Activated naive CD8-positive, alpha-beta T cell treated with anti-CD3 and anti-CD28 coated beads, Interleukin-2, amount 10 ng/mL, durations not matched to agents 7 days and 5 days (primary cell): Measurements from ENCODE around the gene MAML3. TPM values are rescaled to one million over a fixed set of nuclear protein-coding genes. Genes with fewer than 3 reads are reported as not detected.

Experiments
- ATAC-seq: fragments of 150-1000 bp; cut with Tn5 transposase; one replicate; pipeline ENCODE4 v1.10.0; 2021; ENCODE audit warnings: low read depth, moderate library complexity
- POLR2A ChIA-PET: fragments of 350-600 bp; sonication (Branson Sonifier 250); formaldehyde crosslinking; loops from one replicate; lab custom pipeline; 2021; ENCODE audit warnings: antibody characterized with exemption; lab: Charles Lee
- DNase-seq: peaks from one replicate; pipeline ENCODE4 v3.0.0; 2021
- H3K27ac Mint-ChIP-seq: one replicate; pipeline ENCODE4 v1.8.0; 2022; ENCODE audit warnings: mild to moderate bottlenecking, mixed read lengths
- H3K27me3 Mint-ChIP-seq: one replicate; pipeline ENCODE4 v1.8.0; 2022; ENCODE audit warnings: mild to moderate bottlenecking, moderate library complexity, mixed read lengths
- H3K36me3 Mint-ChIP-seq: one replicate; pipeline ENCODE4 v1.8.0; 2021; ENCODE audit warnings: mild to moderate bottlenecking, mixed read lengths
- H3K4me1 Mint-ChIP-seq: one replicate; pipeline ENCODE4 v1.8.0; 2021; ENCODE audit warnings: mixed read lengths
- H3K4me3 Mint-ChIP-seq: one replicate; pipeline ENCODE4 v1.8.0; 2022; ENCODE audit warnings: mild to moderate bottlenecking, moderate library complexity, mixed read lengths
- H3K9me3 Mint-ChIP-seq: one replicate; pipeline ENCODE4 v1.8.0; 2021; ENCODE audit warnings: mixed read lengths
- total RNA-seq, 2 experiments: library from RNA; stranded (reverse); gene quantifications; one replicate each; pipeline ENCODE4 v1.2.3, GENCODE V29; 2021

MAML3 gene
- total RNA-seq, 2 experiments from 2014 or later = 4.6 to 4.7 TPM

DNA sequence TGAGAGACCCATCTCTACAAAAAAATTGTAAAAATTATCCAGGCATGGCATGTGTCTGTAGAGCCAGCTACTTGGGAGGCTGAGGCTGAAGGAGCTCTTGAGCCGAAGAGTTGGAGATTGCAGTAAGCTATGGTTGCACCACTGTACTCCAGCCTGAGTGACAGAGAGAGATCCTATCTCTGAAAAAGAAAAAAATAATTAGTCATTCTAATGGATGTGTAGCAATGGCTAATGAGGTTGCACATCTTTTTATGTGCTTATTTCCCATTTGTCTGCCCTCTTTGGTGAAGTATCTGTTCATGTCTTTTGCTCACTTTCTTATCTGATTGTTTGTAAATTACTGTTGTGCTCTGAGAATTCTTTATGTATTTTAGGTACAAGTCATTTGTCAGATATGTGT, 19.0 kb upstream of the MAML3 start:
- peaks cover 2% of the 10 kb centered on the region for H3K27me3 Mint-ChIP-seq
- no peak for DNase-seq
- no peak overlapping the region for H3K27ac Mint-ChIP-seq
- ATAC-seq = no peak
- H3K4me1 Mint-ChIP-seq = peaks cover 4% of the 10 kb centered on the region
- POLR2A ChIA-PET = no interaction called here
- H3K9me3 Mint-ChIP-seq = peaks cover 3% of the 10 kb centered on the region
- no peak overlapping the region for H3K4me3 Mint-ChIP-seq
- peaks cover 2% of the 10 kb centered on the region for H3K36me3 Mint-ChIP-seq

DNA sequence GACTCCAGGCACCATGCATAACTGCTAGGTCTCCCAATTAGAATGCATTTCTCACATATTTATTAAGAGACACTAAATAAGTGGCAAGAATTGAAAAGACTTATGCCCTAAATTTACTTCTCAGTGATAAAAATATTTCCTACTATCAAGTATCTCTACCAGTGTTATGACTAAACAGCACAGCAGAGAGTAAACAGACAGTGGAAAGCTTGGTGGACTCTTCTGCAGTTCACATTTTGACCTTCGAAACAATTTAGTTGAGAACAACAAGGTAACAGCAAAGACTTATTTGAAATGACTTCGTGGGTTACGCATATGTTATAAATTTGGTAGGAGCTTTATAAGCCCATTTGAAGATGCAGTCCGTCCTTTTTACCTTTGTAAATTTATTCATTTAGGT, 16.3 kb upstream of the MAML3 start:
- no peak for ATAC-seq
- POLR2A ChIA-PET = no interaction called here

DNA sequence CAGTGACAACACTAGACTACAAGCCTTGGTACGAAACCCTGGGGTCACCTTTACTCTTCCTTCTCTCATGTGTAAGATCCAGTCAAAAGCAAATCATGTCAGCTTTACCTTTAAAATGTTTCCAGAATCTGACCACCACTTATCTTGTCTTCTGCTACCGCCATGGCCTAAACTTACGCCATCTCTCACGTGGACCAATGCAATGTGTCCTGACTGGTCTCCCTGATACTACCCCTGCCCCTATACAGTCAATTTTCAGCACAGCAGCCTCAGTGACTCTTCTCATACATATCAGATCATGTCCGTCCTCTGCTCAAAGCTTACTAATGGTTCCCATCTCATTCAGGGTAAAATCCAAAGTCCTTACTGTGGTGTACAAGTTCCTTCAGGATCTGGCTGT, 15.0 kb upstream of the MAML3 start:
- Mint-ChIP-seq H3K27ac (no peak overlapping the region), H3K4me1 (no peaks in the 10 kb centered on the region), H3K36me3 (no peaks in the 10 kb centered on the region), H3K27me3 (peaks cover 3% of the 10 kb centered on the region), H3K9me3 (no peaks in the 10 kb centered on the region), H3K4me3 (no peak overlapping the region)
- POLR2A ChIA-PET = interaction anchor here (0.6 kb wide), 1 partner anchor 76 kb away, joined by 4 read pairs; no protein-coding TSS in a partner anchor
- ATAC-seq = no peak
- no peak for DNase-seq

More for the DNA sequence above, 16.3 kb upstream of the MAML3 start:
- H3K27me3 Mint-ChIP-seq = peaks cover 3% of the 10 kb centered on the region
- H3K4me3 Mint-ChIP-seq = no peak overlapping the region
- peaks cover 2% of the 10 kb centered on the region for H3K4me1 Mint-ChIP-seq
- no peak for DNase-seq
- H3K27ac Mint-ChIP-seq = no peak overlapping the region
- H3K36me3 Mint-ChIP-seq = no peaks in the 10 kb centered on the region
- no peaks in the 10 kb centered on the region for H3K9me3 Mint-ChIP-seq

DNA sequence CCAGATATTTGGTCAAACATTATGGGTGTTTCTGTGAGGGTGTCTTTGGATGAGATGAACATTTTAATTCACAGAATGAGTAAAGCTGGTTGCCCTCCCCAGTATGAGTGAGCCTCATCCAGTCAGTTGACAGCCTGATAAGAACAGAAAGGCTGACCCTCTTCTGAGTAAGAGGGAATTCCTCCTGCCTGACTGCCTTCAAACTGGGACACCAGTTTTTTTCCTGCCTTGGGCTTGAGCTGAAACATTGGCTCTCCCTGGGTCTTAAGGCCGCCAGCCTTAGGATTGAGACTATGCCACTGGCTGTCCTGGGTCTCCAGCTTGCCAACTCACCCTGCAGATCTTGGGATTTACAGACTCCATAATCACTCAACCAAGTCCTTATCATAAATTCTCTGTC, 14.5 kb upstream of the MAML3 start:
- ATAC-seq = no peak
- H3K4me1 Mint-ChIP-seq = no peaks in the 10 kb centered on the region

DNA sequence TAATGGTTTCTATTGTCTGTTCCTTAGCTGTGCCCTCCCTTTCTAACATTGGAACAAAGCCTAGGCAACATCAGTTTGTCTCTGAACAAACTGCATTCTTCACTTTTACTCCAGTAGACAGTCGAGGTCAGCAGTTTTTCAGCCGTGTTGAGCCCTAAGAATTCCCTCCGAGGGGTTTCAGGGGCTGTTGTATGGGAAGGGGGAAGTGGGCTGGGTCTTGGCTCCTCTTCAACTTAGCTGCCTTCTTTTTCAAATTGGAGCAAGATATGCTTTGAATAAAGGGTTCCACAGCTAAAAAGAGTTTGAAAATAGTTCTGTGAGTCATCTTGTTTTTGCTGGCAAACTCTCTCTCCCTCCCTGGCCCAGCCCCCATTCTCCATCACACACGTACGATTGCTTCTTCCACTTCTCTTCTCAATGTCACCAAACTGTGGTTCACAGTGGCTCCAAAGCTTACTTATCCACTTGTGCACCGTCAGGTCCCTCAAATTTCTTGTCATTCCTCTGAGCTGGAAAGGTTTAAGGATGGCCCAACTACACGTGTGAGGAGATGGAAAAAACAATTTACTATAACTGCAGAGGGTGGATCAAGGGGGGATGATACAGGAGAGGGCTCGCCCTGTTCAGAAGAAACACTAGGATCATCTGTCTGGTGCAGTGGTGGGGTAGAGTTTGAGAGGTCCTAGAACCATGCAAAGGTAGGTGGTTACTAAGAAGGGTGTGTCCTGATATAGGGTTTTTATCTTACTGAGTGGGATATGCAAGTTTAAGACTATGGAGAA, 9.2 kb upstream of the MAML3 start:
- DNase-seq = no peak
- Mint-ChIP-seq H3K4me1 (no peaks in the 10 kb centered on the region), H3K9me3 (no peaks in the 10 kb centered on the region), H3K27me3 (peaks cover 3% of the 10 kb centered on the region), H3K27ac (no peak overlapping the region), H3K4me3 (no peak overlapping the region), H3K36me3 (peaks cover 2% of the 10 kb centered on the region)
- POLR2A ChIA-PET = no interaction called here
- ATAC-seq = no peak

More for the DNA sequence above, 14.5 kb upstream of the MAML3 start:
- no peak overlapping the region for H3K4me3 Mint-ChIP-seq
- POLR2A ChIA-PET = no interaction called here
- no peak for DNase-seq
- no peaks in the 10 kb centered on the region for H3K36me3 Mint-ChIP-seq
- peaks cover 3% of the 10 kb centered on the region for H3K27me3 Mint-ChIP-seq
- H3K27ac Mint-ChIP-seq = no peak overlapping the region
- H3K9me3 Mint-ChIP-seq = no peaks in the 10 kb centered on the region

DNA sequence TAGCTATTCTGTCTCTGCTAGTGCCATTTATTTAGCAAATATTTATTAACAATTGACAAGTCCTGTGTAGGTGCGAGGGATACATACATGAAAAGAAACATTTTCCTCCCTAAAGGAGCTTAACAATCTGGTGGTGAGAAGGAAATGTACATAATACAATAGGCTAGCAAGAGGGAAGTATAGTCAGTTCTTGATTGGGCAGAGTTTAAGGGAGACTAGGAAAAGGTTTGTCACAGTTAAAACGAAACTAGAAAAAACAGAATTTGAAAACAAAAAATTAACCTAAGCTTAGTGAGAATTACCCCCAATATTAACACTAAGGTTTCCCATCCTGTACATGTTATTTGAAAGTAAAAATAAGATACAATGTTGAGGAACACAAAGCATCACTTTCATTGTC, 8.6 kb upstream of the MAML3 start:
- DNase-seq = no peak
- Mint-ChIP-seq H3K27ac (no peak overlapping the region), H3K4me3 (no peak overlapping the region), H3K36me3 (peaks cover 2% of the 10 kb centered on the region), H3K4me1 (no peaks in the 10 kb centered on the region), H3K27me3 (peaks cover 3% of the 10 kb centered on the region), H3K9me3 (no peaks in the 10 kb centered on the region)
- POLR2A ChIA-PET = interaction anchor here (1.1 kb wide), 1 partner anchor 12 kb away, joined by 3 read pairs; no protein-coding TSS in a partner anchor
- ATAC-seq = no peak

DNA sequence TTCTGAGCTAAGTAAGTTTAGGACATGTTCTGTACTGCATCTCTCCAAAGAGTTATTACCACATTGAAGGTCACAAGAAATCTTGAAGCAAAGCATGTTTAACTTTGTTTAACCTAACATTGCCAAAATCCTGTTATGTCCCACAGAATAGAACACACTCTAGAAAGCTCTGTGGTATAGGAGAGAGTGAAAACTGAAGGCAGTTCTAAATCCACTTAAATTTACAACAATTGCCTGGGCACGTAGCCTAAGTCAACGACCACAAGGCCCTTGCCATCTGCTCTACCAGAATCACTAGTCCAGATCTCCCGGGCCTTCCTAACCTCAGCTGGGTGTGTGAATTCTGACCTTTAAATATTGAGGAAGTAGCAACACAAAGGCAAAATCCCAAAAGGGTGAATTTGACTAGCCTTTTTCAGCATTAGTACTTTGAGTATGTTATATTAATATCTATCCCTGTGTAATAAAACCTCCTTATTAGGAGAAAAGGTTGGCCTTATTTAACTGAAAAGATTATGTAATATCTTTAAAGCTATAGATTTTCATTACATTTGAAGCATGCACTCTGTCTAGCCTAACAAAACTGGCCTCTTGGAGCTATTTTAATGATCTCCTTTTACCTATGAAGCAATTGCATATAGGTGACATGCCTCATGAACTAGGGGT, 4.5 kb upstream of the MAML3 start:
- no peaks in the 10 kb centered on the region for H3K27me3 Mint-ChIP-seq
- no peak overlapping the region for H3K27ac Mint-ChIP-seq
- no peak overlapping the region for H3K4me3 Mint-ChIP-seq
- POLR2A ChIA-PET = no interaction called here
- H3K4me1 Mint-ChIP-seq = peaks cover 17% of the 10 kb centered on the region
- H3K36me3 Mint-ChIP-seq = peaks cover 2% of the 10 kb centered on the region
- DNase-seq (no peak), ATAC-seq (no peak)
- no peaks in the 10 kb centered on the region for H3K9me3 Mint-ChIP-seq

DNA sequence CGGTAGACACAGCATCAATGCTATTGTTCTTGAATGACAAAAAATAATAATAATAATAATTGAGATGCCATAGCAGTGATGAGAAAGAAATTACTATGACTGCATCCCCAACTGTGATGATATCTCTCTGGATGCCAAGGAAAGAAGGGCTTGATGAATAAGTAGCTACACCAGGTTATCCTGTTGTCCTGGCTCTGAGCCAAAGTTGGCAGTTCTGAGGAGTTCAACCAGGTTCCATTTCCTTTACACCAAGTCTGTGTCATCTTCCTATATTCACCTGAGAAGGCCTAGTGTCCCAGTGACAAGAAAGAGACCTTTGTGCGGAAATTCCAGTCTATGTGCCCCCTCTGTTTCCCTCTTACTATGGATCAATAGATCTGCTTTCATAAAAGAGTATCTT, 3.4 kb upstream of the MAML3 start:
- Mint-ChIP-seq H3K4me3 (no peak overlapping the region), H3K27ac (no peak overlapping the region), H3K36me3 (peaks cover 2% of the 10 kb centered on the region), H3K9me3 (no peaks in the 10 kb centered on the region), H3K27me3 (no peaks in the 10 kb centered on the region), H3K4me1 (peaks cover 20% of the 10 kb centered on the region)
- ATAC-seq (no peak), DNase-seq (no peak)
- POLR2A ChIA-PET = no interaction called here

DNA sequence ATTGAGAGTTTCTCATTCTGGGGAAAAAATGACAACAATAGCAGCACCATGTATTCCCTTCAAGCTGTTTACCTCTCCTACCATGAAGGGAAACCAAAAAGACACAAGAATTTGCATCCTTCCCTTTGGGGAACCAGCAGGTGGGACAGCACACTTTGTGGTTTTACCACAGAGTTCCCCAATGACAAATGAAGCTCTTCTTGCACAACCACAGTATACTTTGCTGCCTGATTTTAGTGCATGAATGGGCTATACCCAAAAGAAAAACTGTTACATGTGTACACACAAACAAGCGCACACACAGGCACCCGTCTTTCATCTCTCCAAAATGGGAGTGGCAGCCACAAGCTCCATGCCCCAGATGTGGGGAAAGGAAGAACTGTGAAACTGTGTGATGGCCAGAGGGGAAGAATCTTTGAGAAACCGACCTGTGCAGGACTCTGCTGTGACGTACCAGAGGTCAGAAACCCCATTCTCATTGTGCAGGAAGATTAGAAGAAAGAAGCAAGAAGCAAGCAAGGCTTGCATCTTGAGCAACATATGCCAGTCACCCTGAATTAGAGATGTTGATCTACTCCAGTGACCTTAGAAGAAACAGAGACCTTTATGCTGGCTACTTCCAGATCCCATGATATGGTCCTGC, 2.7 kb upstream of the MAML3 start:
- ATAC-seq = no peak
- H3K27me3 Mint-ChIP-seq = no peaks in the 10 kb centered on the region
- POLR2A ChIA-PET = interaction anchor here (0.5 to 1.3 kb wide), 3 partner anchors 70 to 87 kb away, joined by 3 to 4 read pairs (median 3); no protein-coding TSS in a partner anchor
- peak overlapping the region; percentile 31 for H3K4me3 Mint-ChIP-seq
- no peak for DNase-seq
- H3K36me3 Mint-ChIP-seq = peaks cover 2% of the 10 kb centered on the region
- no peaks in the 10 kb centered on the region for H3K9me3 Mint-ChIP-seq
- peaks cover 21% of the 10 kb centered on the region for H3K4me1 Mint-ChIP-seq
- no peak overlapping the region for H3K27ac Mint-ChIP-seq

DNA sequence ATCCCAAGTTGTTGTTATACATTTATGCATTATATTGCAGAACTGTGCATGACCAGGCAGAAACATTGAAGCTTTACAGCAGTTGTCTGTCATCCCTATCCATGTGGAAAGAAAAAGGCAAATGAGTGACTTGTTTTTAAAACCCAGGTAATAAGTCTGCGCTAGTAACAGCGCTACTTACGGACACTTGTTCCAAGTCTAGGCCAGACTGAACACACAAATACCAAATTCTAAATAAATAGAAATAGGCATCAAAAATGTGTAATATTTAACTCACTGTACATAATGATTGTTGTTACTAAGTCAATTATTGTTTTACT, 548 bp upstream of the MAML3 start:
- H3K9me3 Mint-ChIP-seq = no peaks in the 10 kb centered on the region
- H3K4me3 Mint-ChIP-seq = peak overlapping the region; percentile 96
- ATAC-seq (no peak), DNase-seq (no peak)
- no peaks in the 10 kb centered on the region for H3K27me3 Mint-ChIP-seq
- POLR2A ChIA-PET = interaction anchor here (0.9 to 7.0 kb wide), 8 partner anchors 12 to 109 kb away, joined by 3 to 59 read pairs (median 9); no protein-coding TSS in a partner anchor
- no peaks in the 10 kb centered on the region for H3K36me3 Mint-ChIP-seq
- peak overlapping the region; percentile 23 for H3K27ac Mint-ChIP-seq
- peaks cover 32% of the 10 kb centered on the region for H3K4me1 Mint-ChIP-seq

DNA sequence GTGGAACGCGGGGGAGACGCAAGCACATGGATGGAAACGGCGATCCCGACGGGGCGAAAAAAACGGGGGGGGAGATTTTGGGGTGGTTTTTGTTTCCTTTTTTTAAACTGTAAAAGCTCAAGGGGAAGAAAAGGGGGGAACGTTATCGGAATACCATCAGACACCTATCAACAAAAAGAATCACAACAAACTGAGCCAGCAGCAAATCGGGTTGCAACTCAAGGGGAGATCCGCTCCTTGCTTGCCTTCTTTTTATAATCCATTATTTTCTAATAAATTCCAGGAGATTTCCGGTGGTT, 616 bp downstream of the MAML3 start:
- POLR2A ChIA-PET = interaction anchor here (0.7 to 7.0 kb wide), 14 partner anchors 11 to 598 kb away, joined by 3 to 59 read pairs (median 8); partner anchors contain the start of gene SETD7
- Mint-ChIP-seq H3K36me3 (no peaks in the 10 kb centered on the region), H3K4me1 (peaks cover 37% of the 10 kb centered on the region), H3K27me3 (peaks cover 6% of the 10 kb centered on the region), H3K27ac (peak overlapping the region; percentile 88), H3K9me3 (no peaks in the 10 kb centered on the region), H3K4me3 (peak overlapping the region; percentile 96)
- ATAC-seq (no peak), DNase-seq (no peak)

DNA sequence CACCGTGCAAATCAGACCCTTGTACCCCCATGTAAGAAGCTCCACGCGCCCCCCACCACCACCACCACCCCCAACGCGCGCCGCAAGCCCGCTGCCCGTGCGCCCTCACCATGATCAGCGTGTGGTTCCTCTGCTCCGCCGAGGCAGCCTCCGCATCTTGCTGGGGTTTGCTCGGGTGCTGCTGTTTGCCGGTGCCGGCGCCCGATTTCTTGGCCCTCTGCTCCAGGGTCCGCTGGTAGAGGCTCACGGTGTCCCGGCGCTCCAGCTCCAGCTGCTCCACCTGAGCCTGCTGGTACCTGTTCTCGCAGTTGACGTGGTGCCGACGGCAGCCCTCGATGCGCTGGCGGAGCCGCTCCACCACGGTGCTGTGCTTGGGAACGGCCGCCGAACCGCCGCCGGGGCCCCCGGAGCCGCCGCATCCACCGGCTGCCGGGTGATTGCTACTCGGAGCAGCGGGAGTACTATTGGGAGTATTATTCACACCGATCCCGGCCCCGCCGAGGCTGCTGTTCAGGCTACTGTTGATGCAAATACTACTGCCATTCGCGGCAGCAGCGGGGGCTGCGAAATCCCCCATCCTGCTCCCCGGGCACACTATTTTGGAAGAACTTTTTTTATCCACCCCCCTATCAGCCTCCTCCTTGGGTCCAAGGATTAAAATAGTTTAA, 1.1 kb downstream of the MAML3 start:
- no peak for ATAC-seq
- H3K36me3 Mint-ChIP-seq = no peaks in the 10 kb centered on the region

More for the DNA sequence above, 1.1 kb downstream of the MAML3 start:
- Mint-ChIP-seq H3K9me3 (no peaks in the 10 kb centered on the region), H3K27ac (peak overlapping the region; percentile 88), H3K4me3 (peak overlapping the region; percentile 96), H3K4me1 (peaks cover 37% of the 10 kb centered on the region), H3K27me3 (peaks cover 6% of the 10 kb centered on the region)
- POLR2A ChIA-PET = interaction anchor here (0.7 to 7.0 kb wide), 17 partner anchors 36 to 103 kb away, joined by 3 to 59 read pairs (median 9); no protein-coding TSS in a partner anchor
- DNase-seq = peak; percentile 73
